ENCODE measurements around the gene DBT. TPM values are rescaled to one million over a fixed set of nuclear protein-coding genes. Genes with fewer than 3 reads are reported as not detected.

Gene DBT
- total RNA-seq, 4 donors from 2014 or later: 6.4 to 15.2 (median 10.5) TPM

DNA sequence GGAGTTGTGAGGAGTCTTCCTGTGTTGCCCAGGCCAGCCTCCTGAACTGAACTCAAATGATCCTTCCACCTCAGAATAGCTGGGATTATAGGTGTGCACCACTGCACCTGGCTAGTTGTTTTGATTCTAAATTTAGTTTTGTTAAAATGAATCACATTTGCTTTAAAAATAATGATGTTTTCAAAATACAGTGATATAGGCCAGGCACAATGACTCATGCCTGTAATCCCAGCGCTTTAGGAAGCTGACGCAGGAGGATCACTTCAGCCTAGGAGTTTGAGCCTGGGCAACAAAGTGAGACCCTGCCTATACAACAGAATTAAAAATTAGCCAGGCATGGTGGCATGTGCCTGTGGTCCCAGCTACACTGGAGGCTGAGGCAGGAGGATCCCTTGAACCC is 40.7 kb upstream of the DBT start:
- intact Hi-C loops (cut with DNase I; ENCODE audit: low total_unique reads): no loop called here
- TF ChIP-seq POLR2A (IDR thresholded peaks at IDR 0.05) (no peak), CTCF (IDR thresholded peaks at IDR 0.05) (no peak)
- DNase-seq: no peak
- Histone ChIP-seq H3K4me3 (no peak overlapping the region), H3K4me1 (no peaks in the 10 kb centered on the region), H3K36me3 (no peaks in the 10 kb centered on the region), H3K9me3 (no peaks in the 10 kb centered on the region), H3K27ac (no peak overlapping the region), H3K27me3 (no peaks in the 10 kb centered on the region)

DNA sequence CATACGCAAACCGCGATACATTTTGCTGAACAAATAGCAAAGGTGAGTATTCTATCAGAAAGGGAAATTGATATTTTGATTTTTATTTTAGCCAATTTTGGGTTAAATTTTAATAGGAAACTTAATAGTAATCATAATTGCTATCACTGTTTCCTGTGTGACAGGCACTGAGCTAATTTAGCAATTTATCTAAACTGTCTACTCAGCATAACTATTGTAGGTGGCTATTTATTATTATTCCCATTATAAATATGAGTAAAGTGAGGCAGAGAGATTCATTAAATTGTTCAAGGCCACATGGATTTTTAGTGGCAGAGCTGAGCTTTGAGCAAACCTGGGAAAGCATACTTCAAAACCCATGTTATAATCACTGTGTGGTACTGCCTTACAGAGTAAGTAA is 37.5 kb upstream of the DBT start:
- no peak overlapping the region for H3K4me3 ChIP-seq
- intact Hi-C loops (cut with DNase I; ENCODE audit: low total_unique reads): no loop called here
- H3K36me3 ChIP-seq: no peaks in the 10 kb centered on the region

GRCh38 chr1:100284591-100284990 is 35.0 kb upstream of the DBT start:
- Histone ChIP-seq H3K9me3 (no peaks in the 10 kb centered on the region), H3K36me3 (no peaks in the 10 kb centered on the region), H3K27me3 (no peaks in the 10 kb centered on the region), H3K4me1 (no peaks in the 10 kb centered on the region), H3K27ac (no peak overlapping the region), H3K4me3 (no peak overlapping the region)
- TF ChIP-seq POLR2A (IDR thresholded peaks at IDR 0.05) (no peak), CTCF (IDR thresholded peaks at IDR 0.05) (no peak)
- intact Hi-C loops (cut with DNase I; ENCODE audit: low total_unique reads): no loop called here
- DNase-seq: no peak

More for the DNA sequence above, 37.5 kb upstream of the DBT start:
- no peaks in the 10 kb centered on the region for H3K4me1 ChIP-seq
- H3K27ac ChIP-seq: no peak overlapping the region
- no peaks in the 10 kb centered on the region for H3K27me3 ChIP-seq
- no peak for DNase-seq
- no peak for TF ChIP-seq CTCF (IDR thresholded peaks at IDR 0.05)
- TF ChIP-seq POLR2A (IDR thresholded peaks at IDR 0.05): no peak
- H3K9me3 ChIP-seq: no peaks in the 10 kb centered on the region

DNA sequence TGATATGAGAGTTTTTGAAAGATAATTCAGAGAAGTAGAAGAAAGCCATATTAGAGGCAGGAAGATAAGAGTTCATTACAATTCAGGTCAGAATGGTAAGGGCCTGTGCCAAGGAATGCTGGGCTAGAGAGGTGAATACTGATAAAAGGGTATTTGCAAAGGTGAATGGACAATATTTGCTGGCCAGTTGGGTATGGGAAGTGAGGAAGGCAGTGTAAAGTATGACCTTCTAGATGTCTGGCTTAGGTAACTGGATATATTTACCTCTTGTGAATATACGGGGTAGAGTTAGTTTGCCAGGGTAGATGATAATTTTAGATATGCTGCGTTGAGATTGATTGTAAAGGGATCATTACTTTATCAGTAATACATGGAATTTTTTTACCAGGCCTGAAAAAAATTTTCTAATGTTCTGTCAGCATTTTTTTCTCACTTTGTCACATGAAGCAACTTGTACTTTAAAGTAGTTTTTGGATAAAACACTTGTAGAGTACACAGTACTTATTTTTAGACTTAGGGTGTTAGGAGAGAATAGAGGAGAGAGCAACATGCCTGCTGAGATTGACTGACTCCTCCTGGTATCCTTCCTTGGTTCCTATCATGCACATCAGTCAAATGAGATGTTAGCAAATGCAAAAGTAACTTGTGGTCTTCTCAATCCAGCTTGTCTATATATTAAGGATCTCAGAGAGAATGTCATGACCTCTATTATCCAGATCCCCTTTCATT is 30.5 kb upstream of the DBT start:
- Histone ChIP-seq H3K36me3 (no peaks in the 10 kb centered on the region), H3K27me3 (no peaks in the 10 kb centered on the region), H3K4me3 (no peak overlapping the region), H3K27ac (no peak overlapping the region), H3K4me1 (no peaks in the 10 kb centered on the region), H3K9me3 (no peaks in the 10 kb centered on the region)
- DNase-seq: no peak
- TF ChIP-seq CTCF (IDR thresholded peaks at IDR 0.05) (no peak), POLR2A (IDR thresholded peaks at IDR 0.05) (no peak)
- intact Hi-C loops (cut with DNase I; ENCODE audit: low total_unique reads): no loop called here

DNA sequence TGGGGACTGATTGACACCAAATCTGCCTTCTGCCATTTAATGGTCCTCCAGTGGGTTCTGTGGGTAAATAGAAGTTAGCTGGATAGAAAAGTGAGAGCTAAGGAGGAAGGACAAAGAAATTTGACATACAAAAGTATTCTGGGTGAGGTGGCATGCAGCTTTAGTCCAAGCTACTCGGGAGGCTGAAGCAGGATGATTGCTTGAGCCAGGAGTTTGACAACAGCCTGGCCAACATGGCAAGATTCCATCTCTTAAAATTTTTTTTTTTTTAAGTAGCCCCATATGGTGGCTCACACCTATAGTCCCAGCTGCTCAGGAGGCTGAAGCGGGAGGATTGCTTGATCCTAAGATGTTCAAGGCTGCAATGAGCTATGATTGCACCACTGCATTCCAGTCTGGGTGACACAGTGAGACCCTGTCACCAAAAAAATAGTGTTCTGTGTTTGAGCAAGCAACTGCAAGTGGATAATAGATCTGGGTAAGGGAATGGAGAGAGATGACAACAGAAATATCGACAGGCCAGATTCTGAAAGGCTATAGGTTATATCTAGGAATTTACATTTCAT is 29.8 kb upstream of the DBT start:
- no peaks in the 10 kb centered on the region for H3K4me1 ChIP-seq
- intact Hi-C loops (cut with DNase I; ENCODE audit: low total_unique reads): no loop called here
- DNase-seq: no peak
- no peaks in the 10 kb centered on the region for H3K36me3 ChIP-seq
- no peak overlapping the region for H3K4me3 ChIP-seq
- no peak overlapping the region for H3K27ac ChIP-seq
- H3K9me3 ChIP-seq: no peaks in the 10 kb centered on the region
- no peaks in the 10 kb centered on the region for H3K27me3 ChIP-seq
- TF ChIP-seq CTCF (IDR thresholded peaks at IDR 0.05): no peak
- TF ChIP-seq POLR2A (IDR thresholded peaks at IDR 0.05): no peak
